BLaER1 (cell line): Measurements from ENCODE around the gene PRTFDC1.

Experiments
- H3K27ac ChIP-seq: shearing (Covaris generic); formaldehyde crosslinking; 2 replicates; pipeline ENCODE4 v1.8.1; 2022
- H3K27me3 ChIP-seq: shearing (Covaris generic); formaldehyde crosslinking; 2 replicates; pipeline ENCODE4 v1.8.1; 2022
- H3K36me3 ChIP-seq: shearing (Covaris generic); formaldehyde crosslinking; 2 replicates; pipeline ENCODE4 v1.8.1; 2022
- H3K4me1 ChIP-seq: shearing (Covaris generic); formaldehyde crosslinking; 2 replicates; pipeline ENCODE4 v1.8.1; 2022
- H3K4me2 ChIP-seq: shearing (Covaris generic); formaldehyde crosslinking; 2 replicates; pipeline ENCODE4 v1.8.1; 2022
- H3K4me3 ChIP-seq: shearing (Covaris generic); formaldehyde crosslinking; 2 replicates; pipeline ENCODE4 v1.8.1; 2022
- H3K9ac ChIP-seq: shearing (Covaris generic); formaldehyde crosslinking; 2 replicates; pipeline ENCODE4 v1.8.1; 2022
- H3K9me3 ChIP-seq: shearing (Covaris generic); formaldehyde crosslinking; 2 replicates; pipeline ENCODE4 v1.8.1; 2022
- H4K20me1 ChIP-seq: shearing (Covaris generic); formaldehyde crosslinking; 2 replicates; pipeline ENCODE4 v1.8.1; 2022
- Cebpa-rat ChIP-seq: shearing (Covaris generic); IDR thresholded peaks from 2 replicates; pipeline ENCODE4 v1.8.1; 2022

PRTFDC1 gene

GRCh38 chr10:24806262-24806661 lies 146.1 kb downstream of the PRTFDC1 start:
- Histone ChIP-seq H4K20me1 (no peaks in the 10 kb centered on the region), H3K27me3 (no peaks in the 10 kb centered on the region), H3K9ac (no peak overlapping the region), H3K4me1 (no peaks in the 10 kb centered on the region), H3K4me2 (no peak overlapping the region), H3K27ac (no peak overlapping the region), H3K36me3 (no peaks in the 10 kb centered on the region), H3K4me3 (no peak overlapping the region), H3K9me3 (no peaks in the 10 kb centered on the region)
- TF ChIP-seq Cebpa-rat: no peak

GRCh38 chr10:24804956-24805355 lies 147.4 kb downstream of the PRTFDC1 start:
- no peak overlapping the region for H3K27ac ChIP-seq
- no peaks in the 10 kb centered on the region for H3K27me3 ChIP-seq
- no peaks in the 10 kb centered on the region for H3K36me3 ChIP-seq
- no peaks in the 10 kb centered on the region for H4K20me1 ChIP-seq
- H3K4me1 ChIP-seq: no peaks in the 10 kb centered on the region
- TF ChIP-seq Cebpa-rat: no peak
- H3K9me3 ChIP-seq: no peaks in the 10 kb centered on the region
- no peak overlapping the region for H3K9ac ChIP-seq
- H3K4me2 ChIP-seq: no peak overlapping the region
- no peak overlapping the region for H3K4me3 ChIP-seq

- H3K4me1 ChIP-seq: no peaks in the 10 kb centered on the region
- no peaks in the 10 kb centered on the region for H3K27me3 ChIP-seq
- H3K4me3 ChIP-seq: no peak overlapping the region
- H4K20me1 ChIP-seq: no peaks in the 10 kb centered on the region
- no peaks in the 10 kb centered on the region for H3K36me3 ChIP-seq
- no peak overlapping the region for H3K27ac ChIP-seq
- no peaks in the 10 kb centered on the region for H3K9me3 ChIP-seq
- no peak for TF ChIP-seq Cebpa-rat
- H3K4me2 ChIP-seq: no peak overlapping the region
- H3K9ac ChIP-seq: no peak overlapping the region
Observed at GRCh38 chr10:24804392-24804791, 148.0 kb downstream of the PRTFDC1 start.

GRCh38 chr10:24802378-24802777 lies 150.0 kb downstream of the PRTFDC1 start:
- no peak for TF ChIP-seq Cebpa-rat
- H3K4me3 ChIP-seq: no peak overlapping the region
- no peaks in the 10 kb centered on the region for H3K9me3 ChIP-seq
- H3K4me1 ChIP-seq: no peaks in the 10 kb centered on the region
- H3K27ac ChIP-seq: no peak overlapping the region
- no peaks in the 10 kb centered on the region for H3K27me3 ChIP-seq
- no peaks in the 10 kb centered on the region for H3K36me3 ChIP-seq
- H3K9ac ChIP-seq: no peak overlapping the region
- H4K20me1 ChIP-seq: no peaks in the 10 kb centered on the region
- H3K4me2 ChIP-seq: no peak overlapping the region

- no peak overlapping the region for H3K9ac ChIP-seq
- H3K4me3 ChIP-seq: no peak overlapping the region
- H3K4me2 ChIP-seq: no peak overlapping the region
- no peaks in the 10 kb centered on the region for H3K27me3 ChIP-seq
- no peaks in the 10 kb centered on the region for H3K4me1 ChIP-seq
- no peak overlapping the region for H3K27ac ChIP-seq
- TF ChIP-seq Cebpa-rat: no peak
- H4K20me1 ChIP-seq: no peaks in the 10 kb centered on the region
- no peaks in the 10 kb centered on the region for H3K9me3 ChIP-seq
- no peaks in the 10 kb centered on the region for H3K36me3 ChIP-seq
Observed at GRCh38 chr10:24800861-24801260, 151.5 kb downstream of the PRTFDC1 start.
